ENCODE measurements around the gene DMP1. TPM values are rescaled to one million over a fixed set of nuclear protein-coding genes. Genes with fewer than 3 reads are reported as not detected.

Gene DMP1, protein sequence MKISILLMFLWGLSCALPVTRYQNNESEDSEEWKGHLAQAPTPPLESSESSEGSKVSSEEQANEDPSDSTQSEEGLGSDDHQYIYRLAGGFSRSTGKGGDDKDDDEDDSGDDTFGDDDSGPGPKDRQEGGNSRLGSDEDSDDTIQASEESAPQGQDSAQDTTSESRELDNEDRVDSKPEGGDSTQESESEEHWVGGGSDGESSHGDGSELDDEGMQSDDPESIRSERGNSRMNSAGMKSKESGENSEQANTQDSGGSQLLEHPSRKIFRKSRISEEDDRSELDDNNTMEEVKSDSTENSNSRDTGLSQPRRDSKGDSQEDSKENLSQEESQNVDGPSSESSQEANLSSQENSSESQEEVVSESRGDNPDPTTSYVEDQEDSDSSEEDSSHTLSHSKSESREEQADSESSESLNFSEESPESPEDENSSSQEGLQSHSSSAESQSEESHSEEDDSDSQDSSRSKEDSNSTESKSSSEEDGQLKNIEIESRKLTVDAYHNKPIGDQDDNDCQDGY
- total RNA-seq, result not detected
- not detected for polyA plus RNA-seq (2013, experiment 1 of 2)
- not detected for polyA plus RNA-seq (2013, experiment 2 of 2)
- 0 to 0.16 (median 0) reads per million in 172 experiments for total RNA-seq

- CTCF ChIA-PET, result no interaction called here
- Histone ChIP-seq H3K27me3 (ENCODE audit: control insufficient read depth in 1 of 2, insufficient read depth in 2 of 2, low read length in 2 of 2) (no peaks in the 10 kb centered on the region), H3K4me1 (ENCODE audit: insufficient read depth, low read length) (no peaks in the 10 kb centered on the region), H3K4me3 (ENCODE audit: low read length) (no peak within 1 kb of the TSS), H3K27ac (ENCODE audit: low read depth in 1 of 2, low read length in 2 of 2) (no peak within 1 kb of the TSS), H3K36me3 (ENCODE audit: insufficient read depth, low read length) (no peaks in the 10 kb centered on the region), H3K9me3 (ENCODE audit: control insufficient read depth in 1 of 2, insufficient read depth in 1 of 2, low read length in 2 of 2) (no peaks in the 10 kb centered on the region)
- DNase-seq, result no peak
- POLR2A ChIA-PET, result no interaction called here
- no peaks in the 10 kb centered on the region for H3K4me1 Mint-ChIP-seq (ENCODE audit: low read depth)
- TF ChIP-seq, protein P1, sequence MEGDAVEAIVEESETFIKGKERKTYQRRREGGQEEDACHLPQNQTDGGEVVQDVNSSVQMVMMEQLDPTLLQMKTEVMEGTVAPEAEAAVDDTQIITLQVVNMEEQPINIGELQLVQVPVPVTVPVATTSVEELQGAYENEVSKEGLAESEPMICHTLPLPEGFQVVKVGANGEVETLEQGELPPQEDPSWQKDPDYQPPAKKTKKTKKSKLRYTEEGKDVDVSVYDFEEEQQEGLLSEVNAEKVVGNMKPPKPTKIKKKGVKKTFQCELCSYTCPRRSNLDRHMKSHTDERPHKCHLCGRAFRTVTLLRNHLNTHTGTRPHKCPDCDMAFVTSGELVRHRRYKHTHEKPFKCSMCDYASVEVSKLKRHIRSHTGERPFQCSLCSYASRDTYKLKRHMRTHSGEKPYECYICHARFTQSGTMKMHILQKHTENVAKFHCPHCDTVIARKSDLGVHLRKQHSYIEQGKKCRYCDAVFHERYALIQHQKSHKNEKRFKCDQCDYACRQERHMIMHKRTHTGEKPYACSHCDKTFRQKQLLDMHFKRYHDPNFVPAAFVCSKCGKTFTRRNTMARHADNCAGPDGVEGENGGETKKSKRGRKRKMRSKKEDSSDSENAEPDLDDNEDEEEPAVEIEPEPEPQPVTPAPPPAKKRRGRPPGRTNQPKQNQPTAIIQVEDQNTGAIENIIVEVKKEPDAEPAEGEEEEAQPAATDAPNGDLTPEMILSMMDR (IDR thresholded peaks at IDR 0.05), result no peak
- H3K36me3 Mint-ChIP-seq (ENCODE audit: low read depth), result no peaks in the 10 kb centered on the region
- H3K27me3 Mint-ChIP-seq, result peaks cover 13% of the 10 kb centered on the region
- intact Hi-C loops (cut with DNase I, micrococcal nuclease), result no loop called here
- H3K9me3 Mint-ChIP-seq, result no peaks in the 10 kb centered on the region
- no peak within 1 kb of the TSS for H3K4me3 Mint-ChIP-seq
- ATAC-seq (ENCODE audit: poor library complexity), result no peak
- H3K27ac Mint-ChIP-seq, result no peak within 1 kb of the TSS
Measured at GRCh38 chr4:87649980-87650379, at the start of gene DMP1. DMP1 (plus strand) TSS chr4:87650280; CDS start chr4:87656493, 6,213 bp downstream.

- peaks cover under 1% of the 10 kb centered on the region for H3K9me3 Mint-ChIP-seq
- Histone ChIP-seq H3K36me3 (ENCODE audit: insufficient read depth, low read length) (no peaks in the 10 kb centered on the region), H3K27ac (ENCODE audit: low read depth in 1 of 2, low read length in 2 of 2) (no peak overlapping the region), H3K4me3 (ENCODE audit: low read length) (no peak overlapping the region), H3K4me1 (ENCODE audit: insufficient read depth, low read length) (no peaks in the 10 kb centered on the region), H3K27me3 (ENCODE audit: control insufficient read depth in 1 of 2, insufficient read depth in 2 of 2, low read length in 2 of 2) (no peaks in the 10 kb centered on the region), H3K9me3 (ENCODE audit: control insufficient read depth in 1 of 2, insufficient read depth in 1 of 2, low read length in 2 of 2) (no peaks in the 10 kb centered on the region)
- H3K4me1 Mint-ChIP-seq (ENCODE audit: low read depth), result no peaks in the 10 kb centered on the region
- intact Hi-C loops (cut with DNase I, micrococcal nuclease), result no loop called here
- no peak overlapping the region for H3K27ac Mint-ChIP-seq
- H3K36me3 Mint-ChIP-seq (ENCODE audit: low read depth), result no peaks in the 10 kb centered on the region
- no peak for DNase-seq
- no peak for ATAC-seq (ENCODE audit: poor library complexity)
- TF ChIP-seq, protein P1 (IDR thresholded peaks at IDR 0.05), result no peak
- POLR2A ChIA-PET, result no interaction called here
- H3K4me3 Mint-ChIP-seq, result no peak overlapping the region
- peaks cover 37% of the 10 kb centered on the region for H3K27me3 Mint-ChIP-seq
- CTCF ChIA-PET, result no interaction called here
Measured at GRCh38 chr4:87601361-87601760, 48.7 kb upstream of the DMP1 start.

DNA sequence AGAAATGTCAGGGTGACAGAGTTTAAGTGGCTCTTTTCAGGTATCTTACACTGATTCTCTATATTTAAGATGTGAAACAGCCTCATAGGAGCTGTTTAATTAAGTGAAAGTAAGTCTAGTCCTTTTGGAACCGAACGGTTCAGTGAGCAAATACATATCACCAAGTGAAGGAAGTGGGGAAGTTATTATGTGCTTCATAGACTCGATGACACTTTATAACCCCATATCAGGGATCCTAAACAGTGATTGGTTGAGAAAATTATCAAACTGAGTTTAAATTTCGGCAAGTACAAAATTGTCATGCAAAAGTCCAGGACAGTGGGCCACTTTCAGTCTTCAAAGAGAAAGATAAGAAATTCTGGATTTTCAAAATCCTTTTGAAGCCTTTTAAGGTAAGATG lies 41.9 kb upstream of the DMP1 start, which contains the start of gene DSPP:
Gene DSPP, plus strand, starts transcription at position 301 of the 400 bp plus-strand sequence. CDS start 2,380 bp downstream, outside the sequence.
- Histone ChIP-seq H3K4me1 (ENCODE audit: insufficient read depth, low read length) (no peaks in the 10 kb centered on the region), H3K36me3 (ENCODE audit: insufficient read depth, low read length) (no peaks in the 10 kb centered on the region), H3K9me3 (ENCODE audit: control insufficient read depth in 1 of 2, insufficient read depth in 1 of 2, low read length in 2 of 2) (no peaks in the 10 kb centered on the region), H3K27ac (ENCODE audit: low read depth in 1 of 2, low read length in 2 of 2) (no peak within 1 kb of the TSS), H3K27me3 (ENCODE audit: control insufficient read depth in 1 of 2, insufficient read depth in 2 of 2, low read length in 2 of 2) (peaks cover 2 to 7% of the 10 kb centered on the region in 2 experiments), H3K4me3 (ENCODE audit: low read length) (no peak within 1 kb of the TSS)
- ChIA-PET POLR2A (no interaction called here), CTCF (no interaction called here)
- H3K36me3 Mint-ChIP-seq (ENCODE audit: low read depth), result no peaks in the 10 kb centered on the region
- H3K9me3 Mint-ChIP-seq, result no peaks in the 10 kb centered on the region
- no peak within 1 kb of the TSS for H3K27ac Mint-ChIP-seq
- TF ChIP-seq, protein P1 (IDR thresholded peaks at IDR 0.05), result no peak
- H3K4me3 Mint-ChIP-seq, result no peak within 1 kb of the TSS
- no peaks in the 10 kb centered on the region for H3K4me1 Mint-ChIP-seq (ENCODE audit: low read depth)
- DNase-seq (no peak), ATAC-seq (ENCODE audit: poor library complexity) (no peak)
- H3K27me3 Mint-ChIP-seq, result peaks cover 9% of the 10 kb centered on the region
- intact Hi-C loops (cut with DNase I, micrococcal nuclease), result no loop called here
